ENCODE results near the gene NDST3. TPM values are rescaled to one million over a fixed set of nuclear protein-coding genes. Genes with fewer than 3 reads are reported as not detected.

Gene NDST3
- total RNA-seq, 4 donors from 2014 or later = 0.11 to 2.4 (median 0.71) TPM

- Histone ChIP-seq H3K4me3 (replicated peaks in 1 of 3) (no peak overlapping the region), H3K4me1 (no peaks in the 10 kb centered on the region), H3K27me3 (no peaks in the 10 kb centered on the region), H3K36me3 (no peaks in the 10 kb centered on the region), H3K27ac (no peak overlapping the region), H3K9me3 (no peaks in the 10 kb centered on the region)
- DNase-seq = no peak
- TF ChIP-seq CTCF (IDR thresholded peaks at IDR 0.05) = no peak
- TF ChIP-seq POLR2A (IDR thresholded peaks at IDR 0.05) = no peak
- 93% methylated on average over 2 of the region's 2 CpGs for WGBS, 2 donors
- intact Hi-C loops (cut with DNase I) = no loop called here
These were observed 181.5 kb downstream of the NDST3 start for GRCh38 chr4:118215826-118216225.

GRCh38 chr4:118221227-118221800 lies 187.0 kb downstream of the NDST3 start:
- TF ChIP-seq POLR2A (IDR thresholded peaks at IDR 0.05) (no peak), CTCF (IDR thresholded peaks at IDR 0.05) (no peak)
- 62 to 73% methylated on average over 2 of the region's 2 CpGs for WGBS, 2 donors
- H3K4me3 ChIP-seq (replicated peaks in 1 of 3) = no peak overlapping the region
- intact Hi-C loops (cut with DNase I) = no loop called here
- H3K27ac ChIP-seq = no peak overlapping the region
- H3K4me1 ChIP-seq = peaks cover 0 to 2% of the 10 kb centered on the region in 2 donors
- DNase-seq = no peak
- no peaks in the 10 kb centered on the region for H3K36me3 ChIP-seq
- no peaks in the 10 kb centered on the region for H3K9me3 ChIP-seq
- H3K27me3 ChIP-seq = no peaks in the 10 kb centered on the region

- no peaks in the 10 kb centered on the region for H3K9me3 ChIP-seq
- no peak overlapping the region for H3K4me3 ChIP-seq (replicated peaks in 1 of 3)
- WGBS, 2 donors = 11 to 13% methylated on average over 3 of the region's 3 CpGs
- intact Hi-C loops (cut with DNase I) = no loop called here
- no peaks in the 10 kb centered on the region for H3K27me3 ChIP-seq
- H3K27ac ChIP-seq = no peak overlapping the region
- no peak for DNase-seq
- peak; percentile 16 to 71 (median 48) for TF ChIP-seq CTCF (IDR thresholded peaks at IDR 0.05)
- TF ChIP-seq POLR2A (IDR thresholded peaks at IDR 0.05) = no peak
- H3K36me3 ChIP-seq = no peaks in the 10 kb centered on the region
- peaks cover 0 to 2% of the 10 kb centered on the region in 2 donors for H3K4me1 ChIP-seq
These were observed 190.1 kb downstream of the NDST3 start for GRCh38 chr4:118224243-118224829.

- 75 to 77% methylated on average over 4 of the region's 4 CpGs for WGBS, 2 donors
- TF ChIP-seq POLR2A (IDR thresholded peaks at IDR 0.05) = no peak
- TF ChIP-seq CTCF (IDR thresholded peaks at IDR 0.05) = no peak
- Histone ChIP-seq H3K27me3 (no peaks in the 10 kb centered on the region), H3K27ac (no peak overlapping the region), H3K4me3 (replicated peaks in 1 of 3) (no peak overlapping the region), H3K4me1 (peaks cover 0 to 2% of the 10 kb centered on the region in 2 donors), H3K9me3 (no peaks in the 10 kb centered on the region), H3K36me3 (no peaks in the 10 kb centered on the region)
- no peak for DNase-seq
- intact Hi-C loops (cut with DNase I) = no loop called here
These were observed 191.2 kb downstream of the NDST3 start for GRCh38 chr4:118225511-118225910.

- H3K27me3 ChIP-seq = no peaks in the 10 kb centered on the region
- H3K36me3 ChIP-seq = no peaks in the 10 kb centered on the region
- DNase-seq = no peak
- intact Hi-C loops (cut with DNase I) = no loop called here
- WGBS, 2 donors = 79% methylated on average over 7 of the region's 7 CpGs
- peaks cover 0 to 2% of the 10 kb centered on the region in 2 donors for H3K4me1 ChIP-seq
- H3K4me3 ChIP-seq (replicated peaks in 1 of 3) = no peak overlapping the region
- no peaks in the 10 kb centered on the region for H3K9me3 ChIP-seq
- TF ChIP-seq CTCF (IDR thresholded peaks at IDR 0.05) (no peak), POLR2A (IDR thresholded peaks at IDR 0.05) (no peak)
- no peak overlapping the region for H3K27ac ChIP-seq
These were observed 192.2 kb downstream of the NDST3 start for GRCh38 chr4:118226311-118227010.
